C1 segment of cervical spinal cord (tissue), 14 donors: ENCODE data around the gene NHSL1.
A peak's percentile ranks its signal among the peaks of the same experiment; 100 is the strongest.

Experiments used
- DNase-seq, 14 donors: peaks; one replicate each; lab custom pipeline; 2025; lab: John Stamatoyannopoulos, UW

The NHSL1 gene, protein sequence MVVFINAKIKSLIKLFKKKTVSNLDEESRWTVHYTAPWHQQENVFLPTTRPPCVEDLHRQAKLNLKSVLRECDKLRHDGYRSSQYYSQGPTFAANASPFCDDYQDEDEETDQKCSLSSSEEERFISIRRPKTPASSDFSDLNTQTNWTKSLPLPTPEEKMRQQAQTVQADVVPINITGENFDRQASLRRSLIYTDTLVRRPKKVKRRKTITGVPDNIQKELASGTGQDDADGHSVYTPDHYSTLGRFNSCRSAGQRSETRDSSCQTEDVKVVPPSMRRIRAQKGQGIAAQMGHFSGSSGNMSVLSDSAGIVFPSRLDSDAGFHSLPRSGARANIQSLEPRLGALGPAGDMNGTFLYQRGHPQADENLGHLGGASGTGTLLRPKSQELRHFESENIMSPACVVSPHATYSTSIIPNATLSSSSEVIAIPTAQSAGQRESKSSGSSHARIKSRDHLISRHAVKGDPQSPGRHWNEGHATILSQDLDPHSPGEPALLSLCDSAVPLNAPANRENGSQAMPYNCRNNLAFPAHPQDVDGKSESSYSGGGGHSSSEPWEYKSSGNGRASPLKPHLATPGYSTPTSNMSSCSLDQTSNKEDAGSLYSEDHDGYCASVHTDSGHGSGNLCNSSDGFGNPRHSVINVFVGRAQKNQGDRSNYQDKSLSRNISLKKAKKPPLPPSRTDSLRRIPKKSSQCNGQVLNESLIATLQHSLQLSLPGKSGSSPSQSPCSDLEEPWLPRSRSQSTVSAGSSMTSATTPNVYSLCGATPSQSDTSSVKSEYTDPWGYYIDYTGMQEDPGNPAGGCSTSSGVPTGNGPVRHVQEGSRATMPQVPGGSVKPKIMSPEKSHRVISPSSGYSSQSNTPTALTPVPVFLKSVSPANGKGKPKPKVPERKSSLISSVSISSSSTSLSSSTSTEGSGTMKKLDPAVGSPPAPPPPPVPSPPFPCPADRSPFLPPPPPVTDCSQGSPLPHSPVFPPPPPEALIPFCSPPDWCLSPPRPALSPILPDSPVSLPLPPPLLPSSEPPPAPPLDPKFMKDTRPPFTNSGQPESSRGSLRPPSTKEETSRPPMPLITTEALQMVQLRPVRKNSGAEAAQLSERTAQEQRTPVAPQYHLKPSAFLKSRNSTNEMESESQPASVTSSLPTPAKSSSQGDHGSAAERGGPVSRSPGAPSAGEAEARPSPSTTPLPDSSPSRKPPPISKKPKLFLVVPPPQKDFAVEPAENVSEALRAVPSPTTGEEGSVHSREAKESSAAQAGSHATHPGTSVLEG (N-terminal part only)

DNA sequence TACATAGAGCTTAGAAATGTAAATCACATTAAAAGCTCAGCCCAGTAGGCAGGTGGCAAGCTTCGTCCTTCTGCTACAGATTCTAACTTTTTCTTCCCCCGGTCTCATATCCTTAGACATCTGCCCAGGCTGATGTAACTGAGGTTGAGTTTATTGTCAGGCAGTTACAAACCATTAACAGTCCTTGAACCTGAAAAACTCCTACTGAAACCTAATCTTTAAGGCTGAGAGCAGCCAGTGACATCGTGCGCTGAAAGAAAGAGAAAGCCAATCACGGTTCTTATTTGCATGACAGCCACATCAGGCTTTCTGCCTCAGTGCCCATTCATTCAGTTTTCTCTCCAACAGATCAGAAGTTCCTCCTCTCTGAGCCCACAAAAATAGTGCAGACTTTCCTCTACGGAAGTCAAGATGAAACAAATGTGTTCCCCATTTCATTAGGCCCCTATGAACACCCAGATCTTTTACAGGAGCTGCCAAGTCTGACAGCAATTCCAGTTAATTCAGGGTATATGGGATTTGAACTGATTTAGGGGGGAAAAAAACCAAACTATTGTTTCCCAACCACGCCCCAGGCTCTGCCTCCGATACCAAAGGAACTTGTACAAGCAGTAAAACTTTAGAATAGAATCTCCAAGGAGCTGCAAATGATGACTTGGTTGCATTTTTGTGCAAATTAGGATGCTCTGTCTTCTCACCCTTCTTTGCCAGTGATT lies at the start of gene NHSL1:
NHSL1 (minus strand) TSS at position 192 of the 716 bp plus-strand sequence. CDS start 204 bp downstream, outside the sequence.
- DNase-seq = peak in 1 of 14 donors; percentile 36

DNA sequence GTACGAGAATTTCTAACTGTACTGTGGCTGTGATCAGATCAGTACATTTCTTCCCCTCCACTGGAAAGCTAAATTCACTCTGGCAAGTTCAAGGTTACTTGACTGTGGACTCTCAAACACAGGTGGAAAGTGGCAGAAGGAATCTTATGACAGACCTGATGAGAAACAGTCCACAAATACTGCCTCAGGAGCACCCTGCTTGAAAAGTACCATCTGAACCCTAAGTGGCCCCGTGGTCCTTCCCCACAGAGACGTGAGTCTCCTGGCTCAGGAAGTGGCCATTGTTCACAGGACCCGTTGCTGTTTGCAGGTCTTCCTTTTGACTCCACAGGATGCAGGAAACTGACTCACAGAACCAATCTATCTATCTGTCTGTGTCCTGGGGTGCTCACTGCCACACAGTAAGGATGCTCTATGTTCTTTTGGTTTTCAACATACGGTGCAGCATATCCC lies 47.5 kb upstream of the NHSL1 start:
- DNase-seq = no peak

DNA sequence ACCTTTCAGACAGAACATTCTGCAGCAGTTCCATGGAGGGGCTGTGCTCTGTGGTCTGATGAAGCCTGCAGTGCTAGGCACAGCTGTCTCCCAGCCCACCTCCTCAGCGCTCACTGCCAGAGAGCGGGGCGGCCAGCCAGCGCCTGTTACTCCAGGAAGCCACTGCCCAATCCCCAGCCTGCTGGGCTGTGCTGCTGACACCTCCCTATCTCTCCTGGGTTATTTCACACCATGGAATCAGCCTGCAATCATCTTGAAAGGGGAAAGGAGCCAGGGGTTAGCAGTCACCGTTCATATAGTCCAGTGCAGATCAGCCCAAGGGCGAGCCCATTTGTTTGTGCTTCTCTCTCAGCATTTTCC lies 46.3 kb upstream of the NHSL1 start:
- DNase-seq = peak in 1 of 14 donors; percentile 10

DNA sequence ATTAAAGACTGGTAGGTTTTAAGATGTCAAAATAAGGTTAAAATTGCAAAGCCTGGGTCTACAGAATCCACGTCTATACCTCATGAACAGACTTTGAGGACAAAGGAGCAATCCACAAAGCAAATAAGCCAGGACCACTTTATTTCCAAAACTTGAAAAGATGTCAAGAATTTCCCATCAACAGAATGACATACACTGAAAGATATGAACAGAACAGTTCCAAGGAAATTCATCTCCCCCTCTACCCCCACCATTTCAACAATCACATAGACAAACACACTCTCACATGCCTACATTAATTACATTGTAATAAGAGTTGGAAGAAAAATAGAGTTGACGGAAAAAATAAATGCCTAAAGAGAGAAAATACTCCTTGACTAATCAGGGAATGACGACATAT lies 45.2 kb upstream of the NHSL1 start:
- DNase-seq = no peak

GRCh38 chr6:138543657-138544056 lies 44.4 kb upstream of the NHSL1 start:
- no peak for DNase-seq

GRCh38 chr6:138541823-138542481 lies 42.7 kb upstream of the NHSL1 start:
- DNase-seq = no peak

DNA sequence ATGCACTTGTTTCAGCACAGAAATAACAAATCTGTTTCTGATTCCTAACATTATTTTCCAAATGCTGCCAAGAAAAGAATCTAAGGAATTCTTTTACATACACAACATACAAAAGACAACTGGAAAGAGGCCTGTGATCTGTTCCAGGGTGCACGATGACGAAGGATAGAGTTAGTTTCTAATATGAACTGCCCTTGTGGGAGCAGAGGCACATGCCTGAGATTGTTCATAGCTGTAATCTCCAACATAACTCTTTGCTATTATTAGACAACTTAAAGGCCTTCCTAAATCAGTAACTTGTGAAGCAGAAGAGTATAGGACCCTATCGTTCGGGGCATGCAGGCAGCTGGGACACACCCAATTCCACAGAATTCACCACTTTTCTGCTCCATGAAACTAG lies 41.2 kb upstream of the NHSL1 start:
- no peak for DNase-seq

- DNase-seq = no peak
Measured at GRCh38 chr6:138539876-138540275, 40.6 kb upstream of the NHSL1 start.

GRCh38 chr6:138538390-138539031 lies 39.2 kb upstream of the NHSL1 start:
- DNase-seq = peak in 4 of 14 donors; percentile 4 to 51 (median 23)

- DNase-seq = no peak
Measured at GRCh38 chr6:138537106-138537505, 37.8 kb upstream of the NHSL1 start.

DNA sequence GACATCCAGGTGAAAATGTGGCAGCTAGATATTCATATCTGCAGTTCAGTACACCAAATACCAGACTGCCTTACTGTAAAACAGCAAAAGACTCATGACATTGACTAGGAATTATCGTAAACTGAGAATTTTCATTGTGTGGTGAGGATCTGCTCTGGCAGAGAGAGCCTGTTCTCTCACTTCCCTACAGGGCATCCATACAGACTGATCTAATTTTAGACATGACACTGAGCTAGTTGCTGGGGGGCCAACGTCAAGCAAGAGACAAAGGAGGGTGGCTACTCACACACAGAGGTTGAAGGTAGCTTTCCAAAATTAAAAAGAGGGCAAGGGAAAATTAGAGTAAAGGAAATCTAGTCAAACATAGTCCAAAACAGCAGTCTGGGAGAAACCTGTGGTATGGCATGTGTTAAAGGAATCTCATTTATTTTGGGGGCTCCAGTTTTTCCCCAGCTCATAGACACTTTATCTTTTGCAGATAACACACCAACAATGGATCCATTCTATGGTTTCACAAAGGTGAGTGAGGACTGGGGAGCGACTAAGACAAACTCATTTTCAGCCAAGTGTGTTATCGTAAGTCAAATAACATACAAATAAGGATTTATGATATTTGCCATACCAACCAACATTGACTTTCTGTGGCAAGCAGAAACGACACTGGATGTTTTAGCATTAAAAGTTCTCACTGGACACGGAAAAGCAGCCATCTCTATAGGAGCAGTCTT lies 36.6 kb upstream of the NHSL1 start:
- no peak for DNase-seq

GRCh38 chr6:138533667-138534066 lies 34.4 kb upstream of the NHSL1 start:
- no peak for DNase-seq

DNA sequence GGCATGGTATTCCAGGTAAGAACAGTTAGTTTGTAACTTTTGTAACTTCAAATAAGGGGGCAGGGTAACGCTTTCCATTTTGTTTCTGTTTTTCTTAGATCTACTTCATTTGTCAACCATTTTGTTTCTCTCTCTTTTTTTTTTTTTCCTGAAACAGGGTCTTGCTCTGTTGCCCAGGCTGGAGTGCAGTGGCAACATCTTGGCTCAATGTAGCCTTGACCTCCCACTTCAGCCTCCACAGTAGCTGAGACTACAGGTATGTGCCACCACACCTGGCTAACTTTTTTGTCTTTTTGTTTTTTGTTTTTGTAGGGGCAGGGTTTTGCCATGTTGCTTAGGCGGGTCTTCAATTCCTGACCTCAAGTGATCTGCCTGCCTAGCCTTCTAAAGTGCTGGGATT lies 32.1 kb upstream of the NHSL1 start:
- DNase-seq = no peak

DNA sequence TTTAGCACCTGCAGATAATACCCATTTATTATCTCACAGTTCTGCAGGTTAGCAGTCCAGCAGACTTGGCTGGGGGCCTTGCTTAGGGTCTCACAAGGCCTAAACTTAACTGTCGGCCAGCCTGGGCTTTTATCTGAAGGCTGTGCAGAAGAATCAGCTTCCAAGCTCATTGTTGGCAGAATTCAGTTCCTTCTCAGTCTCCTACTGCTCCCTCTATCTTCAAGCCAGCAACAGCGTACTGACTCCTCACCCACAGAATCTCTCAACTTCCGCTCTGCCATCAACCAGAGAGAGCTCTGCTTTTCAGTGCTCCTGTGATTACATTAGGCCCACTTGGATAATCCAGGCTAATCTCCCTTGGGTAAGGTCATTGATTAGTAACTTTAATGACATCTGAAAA lies 30.2 kb upstream of the NHSL1 start:
- DNase-seq = no peak

DNA sequence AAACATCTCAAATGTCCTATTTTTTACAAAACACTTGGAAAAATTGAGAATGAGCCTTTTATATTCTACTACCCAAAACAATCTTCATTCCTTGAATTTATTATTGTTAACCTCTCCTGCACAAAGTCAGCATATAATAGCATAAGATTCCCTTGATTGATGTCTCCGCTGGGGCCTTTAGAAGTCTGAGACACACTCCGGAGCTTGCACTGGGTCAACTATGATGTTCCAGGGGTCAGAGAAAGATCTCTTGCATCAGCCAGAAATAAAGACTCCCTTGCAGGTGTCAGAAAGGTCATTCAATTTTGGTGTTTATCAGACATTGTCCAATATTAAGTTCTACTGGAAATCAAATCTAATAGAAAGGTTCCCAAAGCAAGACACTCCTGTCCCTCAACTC lies 29.7 kb upstream of the NHSL1 start:
- no peak for DNase-seq

DNA sequence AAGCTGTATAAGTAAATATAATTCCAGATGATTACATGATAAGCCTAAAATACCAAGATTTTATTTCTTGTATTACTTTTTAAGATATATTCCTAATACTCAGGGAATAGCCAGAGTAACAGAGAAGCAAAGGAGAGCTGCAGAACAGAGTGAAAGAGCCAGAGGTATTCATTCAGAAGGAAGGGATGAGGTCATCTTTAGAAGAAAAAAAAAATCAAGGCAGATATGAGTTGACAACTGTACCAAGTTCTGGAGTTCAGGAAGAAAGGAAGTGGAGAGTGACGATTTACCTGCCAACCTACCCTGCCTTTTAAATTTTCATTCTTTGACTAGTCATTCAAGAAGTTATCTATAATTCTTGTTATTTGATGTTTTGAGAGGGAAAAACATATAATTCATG lies 28.8 kb upstream of the NHSL1 start:
- DNase-seq = no peak

GRCh38 chr6:138527411-138528088 lies 28.3 kb upstream of the NHSL1 start:
- DNase-seq = no peak

DNA sequence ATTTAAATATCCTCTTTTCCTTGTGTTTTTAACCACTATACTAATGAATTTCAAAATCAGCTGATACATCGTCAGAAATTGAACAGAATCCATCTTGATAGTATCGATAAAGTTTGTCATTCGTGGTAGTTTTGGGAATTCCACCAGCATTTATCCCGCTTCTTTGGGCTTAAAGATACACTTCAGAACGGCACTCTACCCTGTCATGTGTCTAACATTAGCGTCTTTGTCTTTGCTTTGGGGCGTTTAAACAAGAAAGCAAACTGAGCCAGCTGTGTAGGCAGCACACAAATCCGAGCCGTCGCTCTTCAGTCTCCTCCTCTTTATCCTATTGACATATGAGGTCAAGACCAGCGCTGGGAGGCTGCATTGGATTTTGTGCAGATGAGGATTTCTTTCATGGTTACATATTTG lies 27.5 kb upstream of the NHSL1 start:
- no peak for DNase-seq

DNA sequence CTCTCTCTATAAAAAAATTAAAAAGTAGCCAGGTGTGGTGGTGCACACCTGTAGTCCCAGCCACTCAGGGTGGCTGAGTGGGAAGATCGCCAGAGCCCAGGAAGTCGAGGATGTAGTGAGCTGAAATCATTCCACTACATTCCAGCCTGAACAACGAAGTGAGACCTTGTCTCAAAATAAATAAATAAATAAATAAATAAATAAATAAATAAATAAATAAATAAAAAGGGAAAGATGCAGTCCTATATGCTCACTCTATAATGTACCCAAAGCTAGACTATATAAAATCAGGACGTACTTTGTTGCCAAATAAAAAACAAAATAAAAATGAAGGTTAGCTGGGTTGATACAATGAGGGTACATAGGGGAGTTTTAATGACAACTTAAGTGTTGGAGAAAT lies 26.1 kb upstream of the NHSL1 start:
- no peak for DNase-seq
